Epithelial cell of proximal tubule (primary cell): Measurements from ENCODE around the gene ZNF101. TPM values are rescaled to one million over a fixed set of nuclear protein-coding genes. Genes with fewer than 3 reads are reported as not detected.
A peak's percentile ranks its signal among the peaks of the same experiment; 100 is the strongest.

Source experiments
- DNase-seq: peaks from one replicate; pipeline ENCODE4 v3.0.0-alpha.2; 2011; ENCODE audit warnings: low read depth
- H3K4me3 ChIP-seq: 2 replicates; pipeline ENCODE4 v1.5.1; 2011; ENCODE audit warnings: low read depth, mild to moderate bottlenecking, low read length
- CTCF ChIP-seq: conservative IDR thresholded peaks from 2 replicates; pipeline ENCODE4 v1.5.1; 2012; ENCODE audit warnings: low read depth, mild to moderate bottlenecking, low read length
- total RNA-seq: library from RNA; depleted of rRNA; stranded (reverse); fragments of >200 nt; gene quantifications from 2 replicates; pipeline ENCODE4 v1.2.3, GENCODE V29; 2015

The ZNF101 gene
- total RNA-seq, 1 donor from 2014 or later, result 7.6 TPM

GRCh38 chr19:19719798-19720197 lies 51.2 kb downstream of the ZNF101 start:
- H3K4me3 ChIP-seq, result no peak overlapping the region
- no peak for TF ChIP-seq CTCF
- DNase-seq, result no peak

- no peak overlapping the region for H3K4me3 ChIP-seq
- no peak for DNase-seq
- TF ChIP-seq CTCF, result no peak
Measured at GRCh38 chr19:19721896-19722295, 53.3 kb downstream of the ZNF101 start.

- H3K4me3 ChIP-seq, result peak within 1 kb of the TSS; percentile 76
- peak; percentile 28 for TF ChIP-seq CTCF
- DNase-seq, result peak; percentile 73
Measured at GRCh38 chr19:19732579-19733501, 64.2 kb downstream of the ZNF101 start, which contains the start of gene ZNF14. Gene ZNF14, minus strand, starts transcription at chr19:19733112. Its CDS starts 154 bp downstream, at chr19:19732958.

Other genes starting within 250 kb of the ZNF101 start
- gene TSSK6, start 153.3 kb upstream of the ZNF101 start, total RNA-seq, result 0.58 and 1.7 TPM in 2 replicates
- gene NDUFA13, start 152.6 kb upstream of the ZNF101 start, total RNA-seq, result 166 and 181 TPM in 2 replicates
- 0.51 and 0.58 TPM in 2 replicates for gene YJEFN3, start 139.9 kb upstream of the ZNF101 start, total RNA-seq
- gene CILP2, start 130.6 kb upstream of the ZNF101 start, total RNA-seq, result 0.06 TPM in 1 of 2 replicates, not detected in the other
- 0.43 and 2.7 TPM in 2 replicates for gene PBX4, start 50.2 kb upstream of the ZNF101 start, total RNA-seq
- 17.1 and 34.1 TPM in 2 replicates for gene LPAR2, start 40.6 kb upstream of the ZNF101 start, total RNA-seq
- gene GMIP, start 25.2 kb upstream of the ZNF101 start, total RNA-seq, result 14.6 and 17.0 TPM in 2 replicates
- gene ATP13A1, start 5.2 kb upstream of the ZNF101 start, total RNA-seq, result 97.2 and 242 TPM in 2 replicates
- gene ZNF14, start 64.3 kb downstream of the ZNF101 start, total RNA-seq, result 2.0 and 2.7 TPM in 2 replicates
- 10.4 and 12.8 TPM in 2 replicates for gene ZNF506, start 152.9 kb downstream of the ZNF101 start, total RNA-seq
- gene ZNF253, start 197.0 kb downstream of the ZNF101 start, total RNA-seq, result 6.9 and 8.1 TPM in 2 replicates
- gene ZNF93, start 232.1 kb downstream of the ZNF101 start, total RNA-seq, result 10.7 and 14.4 TPM in 2 replicates